H9 (cell line): Measurements from ENCODE around the gene TMEM182. TPM values are rescaled to one million over a fixed set of nuclear protein-coding genes. Genes with fewer than 3 reads are reported as not detected.

ENCODE experiments used
- DNase-seq: peaks from one replicate; pipeline ENCODE4 v3.0.0-alpha.2; 2017
- H2AFZ ChIP-seq: one replicate; pipeline ENCODE4 v1.6.1; 2013; ENCODE audit warnings: mild to moderate bottlenecking, low read length, control low read depth, moderate library complexity
- H2AK5ac ChIP-seq: 2 replicates; pipeline ENCODE4 v1.6.1; 2013; ENCODE audit warnings: low read length, control low read depth, mixed read lengths; ENCODE audit not compliant: insufficient read length
- H2BK120ac ChIP-seq: one replicate; pipeline ENCODE4 v1.6.1; 2013; ENCODE audit warnings: low read depth, mild to moderate bottlenecking, low read length, control low read depth, inconsistent platforms; ENCODE audit not compliant: poor library complexity, severe bottlenecking
- H2BK12ac ChIP-seq: 2 replicates; pipeline ENCODE4 v1.6.1; 2013; ENCODE audit warnings: low read length, control low read depth, mixed read lengths, low read depth; ENCODE audit not compliant: insufficient read length
- H2BK15ac ChIP-seq: 2 replicates; pipeline ENCODE4 v1.6.1; 2013; ENCODE audit warnings: low read depth, low read length, control low read depth
- H2BK20ac ChIP-seq: one replicate; pipeline ENCODE4 v1.6.1; 2013; ENCODE audit warnings: low read depth, mild to moderate bottlenecking, low read length, control low read depth, inconsistent platforms; ENCODE audit not compliant: poor library complexity, severe bottlenecking
- H2BK5ac ChIP-seq: 2 replicates; pipeline ENCODE4 v1.6.1; 2013; ENCODE audit warnings: low read length, control low read depth, mixed read lengths; ENCODE audit not compliant: insufficient read length
- H3K14ac ChIP-seq: 2 replicates; pipeline ENCODE4 v1.6.1; 2013; ENCODE audit warnings: low read length, control low read depth; ENCODE audit not compliant: insufficient read depth
- H3K18ac ChIP-seq: 2 replicates; pipeline ENCODE4 v1.6.1; 2013; ENCODE audit warnings: low read depth, mild to moderate bottlenecking, mixed read lengths, low read length, control low read depth; ENCODE audit not compliant: insufficient read length
- H3K23ac ChIP-seq: 2 replicates; pipeline ENCODE4 v1.6.1; 2013; ENCODE audit warnings: low read length, control low read depth, mixed read lengths, low read depth; ENCODE audit not compliant: insufficient read length
- H3K23me2 ChIP-seq: 2 replicates; pipeline ENCODE4 v1.6.1; 2013; ENCODE audit warnings: low read depth, mild to moderate bottlenecking, mixed read lengths, low read length, control low read depth; ENCODE audit not compliant: insufficient read length, poor library complexity, severe bottlenecking
- H3K27ac ChIP-seq: 2 replicates; pipeline ENCODE4 v1.5.1; 2013; ENCODE audit warnings: low read length, control low read depth, mixed read lengths, low read depth; ENCODE audit not compliant: insufficient read length
- H3K27me3 ChIP-seq: 2 replicates; pipeline ENCODE4 v1.6.1; 2013; ENCODE audit warnings: low read length, control low read depth, inconsistent platforms; ENCODE audit not compliant: insufficient read depth
- H3K4ac ChIP-seq: 2 replicates; pipeline ENCODE4 v1.6.1; 2013; ENCODE audit warnings: low read depth, mild to moderate bottlenecking, control low read depth, inconsistent platforms, low read length, moderate library complexity
- H3K4me1 ChIP-seq: 2 replicates; pipeline ENCODE4 v1.6.1; 2013; ENCODE audit warnings: low read length, control low read depth, inconsistent platforms; ENCODE audit not compliant: insufficient read depth
- H3K4me2 ChIP-seq: 2 replicates; pipeline ENCODE4 v1.6.1; 2013; ENCODE audit warnings: low read length, control low read depth, mixed read lengths; ENCODE audit not compliant: insufficient read length, insufficient read depth
- H3K56ac ChIP-seq: 2 replicates; pipeline ENCODE4 v1.6.1; 2013; ENCODE audit warnings: low read depth, mild to moderate bottlenecking, mixed read lengths, low read length, control low read depth; ENCODE audit not compliant: insufficient read length
- H3K79me1 ChIP-seq: 2 replicates; pipeline ENCODE4 v1.6.1; 2013; ENCODE audit warnings: low read depth, mild to moderate bottlenecking, moderate library complexity, low read length, control low read depth, inconsistent platforms; ENCODE audit not compliant: insufficient read depth, poor library complexity, severe bottlenecking
- H3K79me2 ChIP-seq: 2 replicates; pipeline ENCODE4 v1.6.1; 2013; ENCODE audit warnings: low read length, control low read depth, inconsistent platforms; ENCODE audit not compliant: insufficient read depth
- H3K9ac ChIP-seq: 2 replicates; pipeline ENCODE4 v1.6.1; 2013; ENCODE audit warnings: low read length, control low read depth, mixed read lengths; ENCODE audit not compliant: insufficient read length; ENCODE audit errors: extremely low read depth
- H3K9me3 ChIP-seq: one replicate; pipeline ENCODE4 v1.6.1; 2013; ENCODE audit warnings: low read depth, low read length, inconsistent platforms; ENCODE audit not compliant: control insufficient read depth
- H3T11ph ChIP-seq: one replicate; pipeline ENCODE4 v1.6.1; 2013; ENCODE audit warnings: mild to moderate bottlenecking, low read length, control low read depth, inconsistent platforms
- H4K20me1 ChIP-seq: one replicate; pipeline ENCODE4 v1.6.1; 2013; ENCODE audit not compliant: control insufficient read depth, insufficient read length, insufficient read depth
- H4K5ac ChIP-seq: 2 replicates; pipeline ENCODE4 v1.6.1; 2013; ENCODE audit warnings: low read depth, mild to moderate bottlenecking, mixed read lengths, low read length, control low read depth; ENCODE audit not compliant: insufficient read length
- H4K8ac ChIP-seq: replicated peaks from 2 replicates; pipeline ENCODE4 v1.6.1; 2013; ENCODE audit warnings: low read length, control low read depth, mixed read lengths, low read depth; ENCODE audit not compliant: insufficient read length
- H4K91ac ChIP-seq: 2 replicates; pipeline ENCODE4 v1.6.1; 2013; ENCODE audit warnings: low read depth, mild to moderate bottlenecking, moderate library complexity, mixed read lengths, low read length, control low read depth; ENCODE audit not compliant: insufficient read length
- H3K27ac Mint-ChIP-seq, 3 experiments: 2 replicates in 2 of 3; 3 replicates in 1 of 3; pipeline ENCODE4 v1.8.0; 2020 to 2021; ENCODE audit warnings: mixed read lengths in 3 of 3, mild to moderate bottlenecking in 1 of 3, moderate library complexity in 1 of 3
- H3K27me3 Mint-ChIP-seq: 2 replicates; pipeline ENCODE4 v1.8.0; 2021; ENCODE audit warnings: low read depth, mild to moderate bottlenecking, moderate library complexity, mixed read lengths
- H3K36me3 Mint-ChIP-seq, 3 experiments: 2 replicates in 2 of 3; 3 replicates in 1 of 3; pipeline ENCODE4 v1.8.0; 2020 to 2021; ENCODE audit warnings: low read depth in 3 of 3, mixed read lengths in 3 of 3; ENCODE audit not compliant: insufficient read depth in 1 of 3
- H3K4me1 Mint-ChIP-seq, 2 experiments: 2 replicates each; pipeline ENCODE4 v1.8.0; 2020; ENCODE audit warnings: mixed read lengths in 2 of 2
- H3K4me3 Mint-ChIP-seq, 2 experiments: 2 replicates in 1 of 2; 3 replicates in 1 of 2; pipeline ENCODE4 v1.8.0; 2020 to 2021; ENCODE audit warnings: mild to moderate bottlenecking in 2 of 2, mixed read lengths in 2 of 2, moderate library complexity in 1 of 2
- H3K9me3 Mint-ChIP-seq, 2 experiments: 2 replicates in 1 of 2; 3 replicates in 1 of 2; pipeline ENCODE4 v1.8.0; 2020; ENCODE audit warnings: mild to moderate bottlenecking in 2 of 2, mixed read lengths in 2 of 2, moderate library complexity in 1 of 2
- WGBS: extraction: QIAGEN DNeasy Blood & Tissue Kit; methylation state at CpG from one replicate; pipeline ENCODE4 v1.1.7; 2013; ENCODE audit warnings: missing lambda C conversion rate, low lambda C conversion rate, mixed read lengths; ENCODE audit not compliant: insufficient read length; ENCODE audit errors: extremely low coverage; 5-methylcytosine and 5-hydroxymethylcytosine counted together
- total RNA-seq: library from RNA; stranded (reverse); gene quantifications from 2 replicates; pipeline ENCODE4 v1.2.1, GENCODE V29; 2021
- TF ChIP-seq, protein P1 (sequence below): fragments of 200-600 bp; sonication (generic); conservative IDR thresholded peaks from 3 replicates; pipeline ENCODE4 v1.8.0; 2021; ENCODE audit warnings: antibody characterized with exemption, mild to moderate bottlenecking

Gene TMEM182
- total RNA-seq, 1 experiment from 2014 or later = 3.6 TPM

GRCh38 chr2:102765061-102765460, 3.2 kb downstream of the TMEM182 start:
- DNase-seq = no peak
- TF ChIP-seq, protein P1, sequence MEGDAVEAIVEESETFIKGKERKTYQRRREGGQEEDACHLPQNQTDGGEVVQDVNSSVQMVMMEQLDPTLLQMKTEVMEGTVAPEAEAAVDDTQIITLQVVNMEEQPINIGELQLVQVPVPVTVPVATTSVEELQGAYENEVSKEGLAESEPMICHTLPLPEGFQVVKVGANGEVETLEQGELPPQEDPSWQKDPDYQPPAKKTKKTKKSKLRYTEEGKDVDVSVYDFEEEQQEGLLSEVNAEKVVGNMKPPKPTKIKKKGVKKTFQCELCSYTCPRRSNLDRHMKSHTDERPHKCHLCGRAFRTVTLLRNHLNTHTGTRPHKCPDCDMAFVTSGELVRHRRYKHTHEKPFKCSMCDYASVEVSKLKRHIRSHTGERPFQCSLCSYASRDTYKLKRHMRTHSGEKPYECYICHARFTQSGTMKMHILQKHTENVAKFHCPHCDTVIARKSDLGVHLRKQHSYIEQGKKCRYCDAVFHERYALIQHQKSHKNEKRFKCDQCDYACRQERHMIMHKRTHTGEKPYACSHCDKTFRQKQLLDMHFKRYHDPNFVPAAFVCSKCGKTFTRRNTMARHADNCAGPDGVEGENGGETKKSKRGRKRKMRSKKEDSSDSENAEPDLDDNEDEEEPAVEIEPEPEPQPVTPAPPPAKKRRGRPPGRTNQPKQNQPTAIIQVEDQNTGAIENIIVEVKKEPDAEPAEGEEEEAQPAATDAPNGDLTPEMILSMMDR = no peak
- Histone ChIP-seq H2BK5ac (no peak overlapping the region), H2BK15ac (no peak overlapping the region), H3K9me3 (no peaks in the 10 kb centered on the region), H2AK5ac (no peak overlapping the region), H3K79me2 (no peaks in the 10 kb centered on the region), H2BK12ac (no peak overlapping the region), H3K9ac (no peak overlapping the region), H2BK120ac (no peak overlapping the region), H4K8ac (no peak overlapping the region), H3K79me1 (no peaks in the 10 kb centered on the region), H4K91ac (no peak overlapping the region), H2BK20ac (no peak overlapping the region), H4K20me1 (no peaks in the 10 kb centered on the region), H2AFZ (no peak overlapping the region), H3K4me1 (no peaks in the 10 kb centered on the region), H3K56ac (no peak overlapping the region), H4K5ac (no peak overlapping the region), H3K27ac (no peak overlapping the region), H3K27me3 (no peaks in the 10 kb centered on the region), H3K23ac (no peak overlapping the region), H3K18ac (no peak overlapping the region), H3K23me2 (no peaks in the 10 kb centered on the region), H3K4ac (no peak overlapping the region), H3K14ac (no peak overlapping the region), H3K4me2 (no peak overlapping the region), H3T11ph (no peak overlapping the region)
- H3K9me3 Mint-ChIP-seq = no peaks in the 10 kb centered on the region
- no peak overlapping the region for H3K4me3 Mint-ChIP-seq
- H3K36me3 Mint-ChIP-seq = peaks cover 0 to 10% (median 9%) of the 10 kb centered on the region in 3 experiments; a peak in 3 of 7 replicates
- H3K27me3 Mint-ChIP-seq = no peaks in the 10 kb centered on the region
- H3K27ac Mint-ChIP-seq = no peak overlapping the region
- no peaks in the 10 kb centered on the region for H3K4me1 Mint-ChIP-seq
- WGBS = no CpG with 5 or more reads among the region's 1 CpG
